Fibroblast of mammary gland (primary cell): Measurements from ENCODE around the gene DENND6A.
"Not testable (repeated sequence)": the region's sequence is repeated elsewhere in the genome, so short reads cannot be mapped to it uniquely, and the experiment has no call there.

ENCODE experiments used
- DNase-seq: peaks from one replicate; pipeline ENCODE4 v3.0.0-alpha.2; 2010; ENCODE audit warnings: low read depth
- H3K4me3 ChIP-seq: 2 replicates; pipeline ENCODE4 v1.5.1; 2011; ENCODE audit warnings: low read depth, mild to moderate bottlenecking, low read length, moderate library complexity; ENCODE audit not compliant: control insufficient read depth
- CTCF ChIP-seq: conservative IDR thresholded peaks from 2 replicates; pipeline ENCODE4 v1.5.1; 2011; ENCODE audit warnings: low read depth, low read length, inconsistent platforms; ENCODE audit not compliant: control insufficient read depth, insufficient read depth

The DENND6A gene

GRCh38 chr3:57627976-57628375 is 64.9 kb downstream of the DENND6A start:
- no peak for TF ChIP-seq CTCF
- DNase-seq, result no peak
- H3K4me3 ChIP-seq, result no peak overlapping the region

DNA sequence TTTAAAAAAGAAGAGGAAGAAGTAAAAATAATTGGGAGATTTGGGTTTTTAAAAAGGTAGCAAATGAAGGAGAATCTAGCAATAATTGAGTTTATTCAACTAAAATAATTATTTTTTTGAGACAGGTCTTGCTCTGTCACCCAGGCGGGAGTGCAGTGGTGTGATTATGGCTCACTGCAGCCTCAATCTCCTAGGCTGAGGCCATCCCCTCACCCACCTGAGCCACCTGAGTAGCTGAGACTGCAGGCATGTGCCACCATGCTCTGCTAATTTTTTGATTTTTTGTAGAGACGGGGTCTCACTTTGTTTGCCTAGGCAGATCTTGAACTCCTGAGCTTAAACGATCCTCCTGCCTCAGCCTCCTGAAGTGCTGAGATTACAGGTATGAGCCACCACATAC is 68.1 kb downstream of the DENND6A start:
- DNase-seq, result no peak
- H3K4me3 ChIP-seq, result no peak overlapping the region
- TF ChIP-seq CTCF, result no peak

DNA sequence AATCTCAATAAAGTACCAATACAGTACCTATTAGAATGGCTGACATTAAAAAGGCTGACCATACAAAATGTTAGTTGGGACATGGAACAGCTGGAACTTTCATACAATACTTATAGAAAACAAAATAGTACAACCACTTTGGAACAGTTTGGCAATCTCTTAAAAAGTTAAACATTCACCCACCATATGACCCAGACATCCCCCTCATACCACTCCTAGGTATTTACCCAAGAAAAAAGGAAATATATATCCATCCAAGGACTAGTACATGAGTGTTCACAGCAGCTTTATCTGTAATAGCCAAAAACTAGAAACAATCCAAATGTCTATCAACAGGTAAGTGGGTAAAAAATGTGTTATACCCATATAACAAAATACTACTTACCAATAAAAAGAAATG is 70.5 kb downstream of the DENND6A start:
- TF ChIP-seq CTCF, result no peak

DNA sequence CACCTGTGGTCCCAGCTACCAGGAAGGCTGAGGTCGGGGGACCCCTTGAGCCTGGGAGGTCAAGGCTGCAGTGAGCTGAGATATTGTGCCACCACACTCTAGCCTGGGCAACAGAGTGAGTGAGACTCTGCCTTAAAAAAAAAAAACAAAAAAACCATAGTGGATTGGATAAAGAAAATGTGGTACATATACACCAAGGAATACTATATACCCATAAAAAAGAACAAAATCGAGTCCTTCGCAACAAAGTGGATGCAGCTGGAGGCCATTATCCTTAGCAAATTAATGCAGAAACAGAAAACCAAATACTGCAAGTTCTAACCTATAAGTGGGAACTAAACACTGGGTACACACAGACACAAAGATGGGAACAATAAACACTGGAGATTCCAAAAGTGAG is 75.1 kb downstream of the DENND6A start:
- TF ChIP-seq CTCF, result no peak
- no peak for DNase-seq
- H3K4me3 ChIP-seq, result no peak overlapping the region

More for the DNA sequence above, 70.5 kb downstream of the DENND6A start:
- DNase-seq, result no peak
- no peak overlapping the region for H3K4me3 ChIP-seq

GRCh38 chr3:57616233-57616632 is 76.6 kb downstream of the DENND6A start:
- TF ChIP-seq CTCF, result no peak
- H3K4me3 ChIP-seq, result no peak overlapping the region
- DNase-seq, result no peak

DNA sequence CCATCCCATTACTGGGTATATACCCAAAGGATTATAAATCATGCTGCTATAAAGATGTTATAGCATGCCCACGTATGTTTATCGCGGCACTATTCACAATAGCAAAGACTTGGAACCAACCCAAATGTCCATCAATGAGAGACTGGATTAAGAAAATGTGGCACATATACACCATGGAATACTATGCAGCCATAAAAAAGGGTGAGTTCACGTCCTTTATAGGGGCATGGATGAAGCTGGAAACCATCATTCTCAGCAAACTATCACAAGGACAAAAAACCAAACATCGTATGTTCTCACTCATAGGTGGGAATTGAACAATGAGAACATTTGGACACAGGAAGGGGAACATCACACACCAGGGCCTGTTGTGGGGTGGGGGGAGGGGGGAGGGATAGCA is 81.0 kb downstream of the DENND6A start:
- DNase-seq, H3K4me3 ChIP-seq: not testable (repeated sequence)

GRCh38 chr3:57605683-57606082 is 87.2 kb downstream of the DENND6A start:
- no peak for TF ChIP-seq CTCF
- no peak overlapping the region for H3K4me3 ChIP-seq
- DNase-seq, result no peak
